Measurements from ENCODE around the gene NLE1.
"Not testable (repeated sequence)": the region's sequence is repeated elsewhere in the genome, so short reads cannot be mapped to it uniquely, and the experiment has no call there.

The NLE1 gene

DNA sequence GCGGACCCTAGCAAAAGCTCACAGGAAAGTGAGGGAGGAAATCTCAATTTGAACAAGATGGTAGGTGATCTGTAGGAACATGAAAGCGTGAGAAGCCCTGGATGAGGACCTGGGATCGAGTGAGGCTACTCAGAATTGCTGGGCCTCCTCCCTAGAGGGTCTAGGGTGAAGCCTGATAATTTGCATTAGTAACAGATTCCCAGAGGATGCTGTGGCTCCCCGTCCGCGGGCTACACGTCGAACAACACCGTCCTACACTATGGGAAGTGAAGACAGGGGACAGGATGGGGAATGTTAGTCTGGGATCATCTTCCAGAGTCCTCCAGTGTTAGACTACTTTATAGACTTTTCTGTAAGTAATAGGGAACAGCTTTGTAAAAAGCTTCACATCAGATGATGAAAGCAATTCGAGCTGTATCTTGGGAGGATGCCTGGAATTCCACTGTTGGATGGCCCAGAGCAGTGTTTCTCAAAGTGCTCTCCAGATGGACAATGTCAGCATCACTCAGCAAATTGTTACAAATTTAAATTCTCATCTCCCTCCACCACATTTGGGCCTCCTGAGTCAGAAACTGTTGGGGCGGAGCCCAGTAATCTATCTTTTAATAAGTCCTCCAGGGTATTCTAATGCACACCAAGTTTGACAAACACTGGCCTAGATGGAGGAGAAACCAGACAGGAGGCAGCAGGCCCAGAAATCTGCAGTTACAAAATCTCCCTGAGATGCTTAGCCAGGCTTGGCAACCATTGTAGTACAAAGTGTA lies 14.2 kb downstream of the NLE1 start:
- no peak for DNase-seq

DNA sequence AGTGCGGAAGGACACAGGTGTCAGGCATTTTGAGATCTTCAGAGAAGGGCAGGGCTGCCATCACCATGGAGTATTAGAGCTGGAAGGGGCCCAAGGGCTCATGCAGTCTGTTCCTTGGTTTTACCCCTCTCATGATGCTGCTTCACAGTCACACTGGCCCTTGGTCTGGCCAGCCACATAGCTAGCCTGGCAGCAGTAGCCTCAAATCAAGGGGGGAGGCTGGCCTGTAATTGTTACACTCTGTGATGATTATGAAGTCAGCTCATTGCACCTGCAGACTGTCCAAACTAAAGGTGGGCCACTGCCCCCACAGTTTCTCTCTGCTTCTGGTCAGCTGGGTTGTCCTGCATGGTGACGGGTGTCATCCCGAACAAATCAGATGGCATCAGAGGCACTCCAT lies 20.8 kb downstream of the NLE1 start, which contains the start of gene FNDC8:
TSS of gene FNDC8 (plus strand) at position 301 of the 400 bp plus-strand sequence. CDS start at position 380, 79 bp downstream.
- no peak for DNase-seq

DNA sequence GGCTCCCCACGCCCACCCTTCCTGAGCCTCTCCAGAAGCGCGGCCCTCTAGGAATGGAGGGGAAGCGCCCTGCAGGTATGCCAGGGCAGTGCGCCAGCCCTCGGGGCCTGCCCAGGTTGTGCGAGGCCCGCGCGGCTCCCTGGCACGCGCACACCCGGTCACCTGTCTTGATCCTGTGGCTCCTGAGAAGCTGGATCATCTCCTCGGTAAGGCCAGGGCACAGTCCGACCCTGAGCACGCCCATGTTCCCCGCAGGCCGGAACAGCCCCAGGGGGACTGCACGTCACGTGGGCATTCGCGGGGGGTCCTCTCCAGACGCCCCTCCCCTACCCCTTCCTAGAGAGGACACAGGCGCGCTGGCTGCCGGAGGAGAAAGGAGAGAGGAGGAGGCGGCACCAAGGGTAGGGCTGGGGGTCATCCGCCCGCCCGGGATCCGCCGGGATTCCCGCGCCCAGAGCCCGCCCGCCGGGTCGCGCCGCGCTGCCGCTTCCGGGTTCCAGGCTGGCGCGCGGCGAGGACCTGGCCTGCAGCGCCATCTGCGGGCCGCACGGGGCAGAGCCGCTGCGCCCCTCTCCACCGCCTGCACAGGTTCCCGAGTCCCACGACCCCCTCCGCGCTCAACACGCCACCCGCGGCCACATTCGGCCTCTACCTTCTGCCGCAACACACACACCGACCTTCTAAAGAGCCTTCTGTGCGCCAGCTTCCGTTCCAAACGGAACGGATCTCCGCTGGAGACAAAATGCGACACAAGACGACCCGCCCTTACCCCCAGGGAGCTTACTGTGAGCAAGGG lies 22.5 kb downstream of the NLE1 start, which contains the start of gene RAD51D:
TSS of gene RAD51D (minus strand) at position 491 of the 796 bp plus-strand sequence. CDS start at position 244, 247 bp downstream.
- peak; percentile 64 for DNase-seq

DNA sequence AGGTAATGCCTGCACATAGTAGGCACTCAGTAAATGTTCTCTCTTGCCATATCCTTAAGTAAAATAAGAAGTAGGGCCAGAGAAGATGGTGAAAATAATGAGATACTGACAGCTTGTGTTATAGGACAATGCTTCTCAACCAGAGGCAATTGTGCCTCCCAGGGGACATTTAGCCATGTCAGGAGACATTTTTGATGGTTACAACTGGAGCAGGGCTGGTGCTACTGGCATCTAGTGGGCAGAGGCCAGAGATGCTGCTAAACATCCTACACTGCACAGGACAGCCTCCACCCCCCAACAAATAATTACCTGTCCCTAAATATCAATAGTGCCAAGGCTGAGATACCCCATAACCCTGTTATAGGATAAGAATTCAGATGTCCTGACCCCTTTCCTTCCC lies 24.1 kb downstream of the NLE1 start:
- DNase-seq: no peak

- no peak for DNase-seq
Measured at GRCh38 chr17:35116845-35117244, 25.3 kb downstream of the NLE1 start.

- not testable (repeated sequence) for DNase-seq
Measured at GRCh38 chr17:35110791-35111190, 31.3 kb downstream of the NLE1 start.

DNA sequence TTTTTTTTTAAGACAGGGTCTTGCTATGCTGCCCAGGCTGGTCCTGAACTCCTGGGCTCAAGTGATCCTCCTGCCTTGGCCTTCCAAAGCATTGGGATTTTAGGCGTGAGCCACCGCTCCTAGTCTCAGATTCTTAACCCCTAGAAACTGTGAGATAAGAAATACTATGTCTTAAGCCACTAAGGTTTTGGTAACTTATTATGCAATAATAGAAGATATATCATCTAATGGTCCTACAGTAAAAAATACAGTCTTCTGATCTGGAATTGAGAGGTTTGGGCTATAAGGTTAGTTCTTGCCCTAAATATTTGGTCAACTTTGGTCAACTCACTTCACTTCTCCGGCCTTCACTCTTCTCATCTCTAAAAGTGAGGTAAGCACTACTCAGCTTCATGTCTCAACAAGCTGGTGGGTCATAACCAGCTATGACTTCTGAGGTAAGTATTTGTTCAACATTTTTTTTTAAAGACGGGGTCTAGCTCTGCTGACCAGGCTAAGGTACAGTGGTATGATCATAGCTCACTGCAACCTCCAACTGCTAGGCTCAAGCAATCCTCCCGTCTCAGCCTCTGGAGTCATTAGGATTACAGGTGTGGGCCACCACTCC lies 37.2 kb downstream of the NLE1 start:
- no peak for DNase-seq

DNA sequence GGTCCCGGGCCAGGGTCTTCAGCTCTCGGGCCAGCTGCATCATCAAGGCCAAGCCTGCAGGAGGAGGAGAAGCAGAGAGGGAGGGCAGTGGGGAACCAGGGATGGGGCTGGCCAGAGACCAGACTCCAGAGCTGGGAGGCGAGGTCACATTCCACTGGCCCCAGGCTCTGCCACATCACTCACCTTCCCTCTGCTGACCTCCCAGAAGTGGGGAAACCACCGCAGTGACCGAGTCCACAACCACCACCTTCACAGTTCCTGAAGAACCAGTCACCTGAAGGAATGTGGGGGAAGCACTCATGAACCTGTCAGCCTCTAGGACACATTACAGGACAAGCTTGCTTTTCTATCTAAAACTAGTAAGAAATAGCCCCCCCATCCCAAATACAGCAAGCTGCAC lies 38.8 kb downstream of the NLE1 start:
- no peak for DNase-seq

GRCh38 chr17:35101725-35102124 lies 40.4 kb downstream of the NLE1 start:
- DNase-seq: no peak

- DNase-seq: no peak
Measured at GRCh38 chr17:35101036-35101435, 41.1 kb downstream of the NLE1 start.

GRCh38 chr17:35099908-35100307 lies 42.2 kb downstream of the NLE1 start:
- no peak for DNase-seq

- DNase-seq: no peak
Measured at GRCh38 chr17:35097776-35098175, 44.3 kb downstream of the NLE1 start.

GRCh38 chr17:35095741-35096140 lies 46.4 kb downstream of the NLE1 start:
- no peak for DNase-seq

GRCh38 chr17:35094902-35095301 lies 47.2 kb downstream of the NLE1 start:
- DNase-seq: no peak

DNA sequence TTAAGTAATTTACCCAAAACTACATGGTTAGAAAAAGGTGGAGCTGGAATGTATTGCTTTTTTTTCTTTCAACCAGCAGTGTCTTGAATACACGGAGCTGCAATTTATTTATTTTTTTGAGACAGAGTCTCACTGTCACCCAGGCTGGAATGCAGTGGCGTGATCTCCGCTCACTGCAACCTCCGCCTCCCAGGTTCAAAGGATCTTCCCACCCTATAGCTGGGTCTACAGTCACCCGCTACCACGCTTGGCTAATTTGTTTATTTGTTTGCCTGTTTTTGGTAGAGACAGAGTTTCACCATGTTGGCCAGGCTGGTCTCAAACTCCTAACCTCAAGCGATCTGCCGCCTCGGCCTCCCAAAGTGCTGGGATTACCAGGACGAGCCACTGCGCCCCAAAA lies 51.4 kb downstream of the NLE1 start:
- DNase-seq: not testable (repeated sequence)

DNA sequence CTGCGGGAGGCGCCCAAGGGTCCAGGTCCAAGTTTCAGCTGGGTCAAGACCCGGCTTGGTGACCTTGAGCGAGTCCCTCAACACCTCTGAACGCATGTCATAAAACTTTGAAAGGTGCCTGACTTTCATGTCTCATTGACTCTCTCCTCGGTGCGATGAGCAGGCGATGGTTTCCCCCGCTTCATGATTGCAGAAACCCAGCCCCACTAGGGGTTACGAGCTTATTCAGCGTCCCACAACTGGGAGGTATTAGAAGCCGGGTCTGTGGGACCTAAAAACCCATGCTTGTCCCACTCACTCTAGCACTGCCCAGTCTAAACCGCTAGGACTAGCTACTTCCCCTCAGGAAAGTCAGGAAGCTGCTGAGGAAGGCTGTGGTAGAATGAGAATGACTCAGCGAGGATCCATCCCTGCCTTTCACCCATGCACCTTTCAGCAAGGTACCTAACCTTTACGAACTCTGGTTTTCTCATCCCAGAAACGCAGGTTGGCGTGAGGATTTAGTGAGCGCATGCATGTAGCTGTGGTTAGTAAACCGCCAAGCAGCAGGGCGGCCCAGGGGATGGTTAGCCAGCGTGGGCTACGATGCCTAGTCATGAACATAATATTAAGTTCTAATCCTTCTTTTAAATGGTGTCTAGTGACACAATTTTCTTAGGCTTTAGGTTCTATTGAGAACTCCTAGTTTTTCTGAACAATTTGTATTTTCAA lies 52.4 kb downstream of the NLE1 start:
- DNase-seq: no peak

GRCh38 chr17:35088881-35089585 lies 53.1 kb downstream of the NLE1 start:
- peak; percentile 49 for DNase-seq

GRCh38 chr17:35088356-35088880 lies 53.7 kb downstream of the NLE1 start:
- no peak for DNase-seq

- no peak for DNase-seq
Measured at GRCh38 chr17:35087731-35088355, 54.3 kb downstream of the NLE1 start.

GRCh38 chr17:35086931-35087573 lies 55.1 kb downstream of the NLE1 start:
- DNase-seq: no peak

DNA sequence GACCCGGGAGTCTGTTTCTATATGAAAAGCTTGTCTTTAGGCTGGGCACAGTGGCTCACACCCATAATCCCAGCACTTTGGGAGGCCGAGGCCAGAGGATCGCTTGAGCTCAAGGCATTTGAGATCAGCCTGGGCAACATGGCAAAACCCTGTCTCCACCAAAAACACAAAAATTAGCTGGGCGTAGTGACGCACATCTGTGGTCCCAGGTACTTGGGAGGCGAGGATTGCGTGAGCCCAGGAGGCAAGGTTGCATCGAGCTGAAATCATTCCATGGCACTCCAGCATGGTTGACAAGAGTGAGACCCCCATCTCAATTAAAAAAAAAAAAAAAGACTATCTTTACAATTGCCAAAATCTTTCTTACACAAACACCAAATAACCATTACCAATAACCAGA lies 55.9 kb downstream of the NLE1 start:
- DNase-seq: no peak
